ENCODE data around the gene STARD7.
"Not testable (repeated sequence)": the region's sequence is repeated elsewhere in the genome, so short reads cannot be mapped to it uniquely, and the experiment has no call there.

STARD7 gene

GRCh38 chr2:96208143-96209010 lies at the start of gene STARD7:
STARD7 (minus strand) TSS chr2:96208827; CDS start chr2:96208434, 393 bp downstream.
- DNase-seq (ENCODE audit: low spot score) = peak; percentile 97

- not testable (repeated sequence) for DNase-seq (ENCODE audit: low spot score)
Measured at GRCh38 chr2:96257744-96258143, 49.1 kb upstream of the STARD7 start.

- no peak for DNase-seq (ENCODE audit: low spot score)
Measured at GRCh38 chr2:96256611-96257113, 48.0 kb upstream of the STARD7 start.

GRCh38 chr2:96254571-96254970 lies 45.9 kb upstream of the STARD7 start:
- no peak for DNase-seq (ENCODE audit: low spot score)

- DNase-seq (ENCODE audit: low spot score) = no peak
Measured at GRCh38 chr2:96253006-96253405, 44.4 kb upstream of the STARD7 start.

- DNase-seq (ENCODE audit: low spot score) = no peak
Measured at GRCh38 chr2:96252526-96252925, 43.9 kb upstream of the STARD7 start.

GRCh38 chr2:96251721-96252292 lies 43.2 kb upstream of the STARD7 start:
- DNase-seq (ENCODE audit: low spot score) = no peak

GRCh38 chr2:96250188-96250587 lies 41.6 kb upstream of the STARD7 start:
- DNase-seq (ENCODE audit: low spot score) = no peak

- no peak for DNase-seq (ENCODE audit: low spot score)
Measured at GRCh38 chr2:96249654-96250053, 41.0 kb upstream of the STARD7 start.

- DNase-seq (ENCODE audit: low spot score) = no peak
Measured at GRCh38 chr2:96248624-96249023, 40.0 kb upstream of the STARD7 start.

- no peak for DNase-seq (ENCODE audit: low spot score)
Measured at GRCh38 chr2:96247896-96248295, 39.3 kb upstream of the STARD7 start.

GRCh38 chr2:96247009-96247408 lies 38.4 kb upstream of the STARD7 start:
- no peak for DNase-seq (ENCODE audit: low spot score)

- no peak for DNase-seq (ENCODE audit: low spot score)
Measured at GRCh38 chr2:96245609-96246390, 37.2 kb upstream of the STARD7 start.

- no peak for DNase-seq (ENCODE audit: low spot score)
Measured at GRCh38 chr2:96243843-96244242, 35.2 kb upstream of the STARD7 start.

GRCh38 chr2:96241900-96242611 lies 33.4 kb upstream of the STARD7 start:
- no peak for DNase-seq (ENCODE audit: low spot score)

- no peak for DNase-seq (ENCODE audit: low spot score)
Measured at GRCh38 chr2:96241227-96241626, 32.6 kb upstream of the STARD7 start.

GRCh38 chr2:96240341-96241038 lies 31.9 kb upstream of the STARD7 start:
- DNase-seq (ENCODE audit: low spot score) = no peak

- no peak for DNase-seq (ENCODE audit: low spot score)
Measured at GRCh38 chr2:96239745-96240264, 31.2 kb upstream of the STARD7 start.

- DNase-seq (ENCODE audit: low spot score) = no peak
Measured at GRCh38 chr2:96239091-96239490, 30.5 kb upstream of the STARD7 start.

- no peak for DNase-seq (ENCODE audit: low spot score)
Measured at GRCh38 chr2:96238266-96238665, 29.6 kb upstream of the STARD7 start.

- DNase-seq (ENCODE audit: low spot score) = no peak
Measured at GRCh38 chr2:96236882-96237281, 28.3 kb upstream of the STARD7 start.

Measured in HuH-7 (cell line).